ENCODE data around the gene TBC1D30. TPM values are rescaled to one million over a fixed set of nuclear protein-coding genes. Genes with fewer than 3 reads are reported as not detected.

Gene TBC1D30
- total RNA-seq, 1 experiment from 2014 or later: 0.30 TPM

DNA sequence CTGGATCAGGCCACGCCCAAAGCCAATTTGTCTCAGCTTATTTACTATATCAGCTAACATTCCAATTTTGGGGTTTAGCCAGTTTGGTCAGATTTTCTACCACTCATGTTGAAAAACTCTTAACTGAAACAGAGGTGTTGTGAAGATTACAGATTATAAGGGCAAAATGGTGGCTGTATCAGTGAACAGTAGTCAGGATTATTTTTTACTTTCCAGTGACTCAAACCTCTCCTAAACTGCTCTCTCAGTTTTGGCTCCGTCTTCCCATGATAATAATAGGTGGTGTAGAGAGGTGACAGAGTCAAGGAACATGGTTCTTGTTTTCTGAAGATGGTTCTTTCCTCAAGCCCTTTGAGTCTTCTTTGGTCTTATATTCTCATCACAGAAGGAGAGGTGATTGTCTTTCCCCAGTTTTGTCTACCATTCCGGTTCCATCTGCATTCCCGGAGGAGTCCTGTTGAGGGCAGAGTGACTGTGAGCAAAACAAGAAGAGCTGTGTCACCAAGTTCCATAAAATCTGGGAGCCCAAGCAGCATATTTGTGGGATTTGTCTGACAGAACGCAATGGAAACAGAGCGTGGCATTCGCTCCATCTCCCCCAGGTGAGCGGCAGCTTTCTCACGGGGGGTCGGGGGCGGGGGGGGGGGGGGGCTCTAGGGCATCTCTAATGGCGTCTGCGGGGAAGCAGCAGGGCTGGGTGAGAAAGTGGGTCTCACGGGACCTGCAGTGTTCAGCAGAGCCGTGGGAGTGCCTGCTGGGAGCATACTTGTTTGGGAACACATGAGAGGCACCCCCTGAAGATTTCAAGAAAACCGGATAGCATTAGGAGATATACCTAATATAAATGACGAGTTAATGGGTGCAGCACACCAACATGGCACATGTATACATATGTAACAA is 59.1 kb downstream of the TBC1D30 start:
- DNase-seq: no peak
- Histone ChIP-seq H3K27me3 (no peaks in the 10 kb centered on the region), H3K36me3 (no peaks in the 10 kb centered on the region), H3K4me3 (no peak overlapping the region), H3K9me3 (no peaks in the 10 kb centered on the region)

GRCh38 chr12:64884164-64884542 is 59.7 kb downstream of the TBC1D30 start:
- no peaks in the 10 kb centered on the region for H3K36me3 ChIP-seq
- no peak for DNase-seq
- no peaks in the 10 kb centered on the region for H3K27me3 ChIP-seq
- no peaks in the 10 kb centered on the region for H3K9me3 ChIP-seq
- H3K4me3 ChIP-seq: no peak overlapping the region

DNA sequence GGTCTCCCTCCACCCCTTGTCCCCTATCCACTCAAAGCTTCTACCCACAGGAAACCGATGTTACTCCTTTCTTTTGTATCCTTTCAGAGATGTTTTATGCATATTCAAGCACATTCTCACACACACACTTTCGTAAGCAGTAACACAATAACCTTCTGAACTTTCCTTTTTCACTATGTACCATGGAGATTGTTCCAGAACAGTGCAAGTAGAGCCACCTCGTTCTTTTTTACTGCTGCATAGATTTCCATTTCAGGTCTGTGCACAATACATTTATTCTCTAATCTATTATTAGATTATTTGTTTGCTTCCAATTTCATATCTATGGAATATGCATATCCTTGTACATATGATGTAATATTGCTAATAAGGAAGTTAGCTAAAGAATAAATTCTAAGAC is 60.3 kb downstream of the TBC1D30 start:
- Histone ChIP-seq H3K36me3 (no peaks in the 10 kb centered on the region), H3K9me3 (no peaks in the 10 kb centered on the region), H3K27me3 (no peaks in the 10 kb centered on the region), H3K4me3 (no peak overlapping the region)
- DNase-seq: no peak

GRCh38 chr12:64889434-64890216 is 65.2 kb downstream of the TBC1D30 start:
- no peak for DNase-seq
- H3K4me3 ChIP-seq: no peak overlapping the region
- no peaks in the 10 kb centered on the region for H3K27me3 ChIP-seq
- H3K9me3 ChIP-seq: no peaks in the 10 kb centered on the region
- no peaks in the 10 kb centered on the region for H3K36me3 ChIP-seq

GRCh38 chr12:64890873-64891468 is 66.5 kb downstream of the TBC1D30 start:
- no peaks in the 10 kb centered on the region for H3K9me3 ChIP-seq
- no peak overlapping the region for H3K4me3 ChIP-seq
- DNase-seq: no peak
- H3K27me3 ChIP-seq: no peaks in the 10 kb centered on the region
- H3K36me3 ChIP-seq: no peaks in the 10 kb centered on the region

- H3K9me3 ChIP-seq: no peaks in the 10 kb centered on the region
- no peaks in the 10 kb centered on the region for H3K36me3 ChIP-seq
- DNase-seq: no peak
- no peak overlapping the region for H3K4me3 ChIP-seq
- no peaks in the 10 kb centered on the region for H3K27me3 ChIP-seq
These were observed 67.2 kb downstream of the TBC1D30 start for GRCh38 chr12:64891629-64892028.

GRCh38 chr12:64892561-64892960 is 68.1 kb downstream of the TBC1D30 start:
- no peaks in the 10 kb centered on the region for H3K9me3 ChIP-seq
- no peak for DNase-seq
- no peaks in the 10 kb centered on the region for H3K27me3 ChIP-seq
- H3K4me3 ChIP-seq: no peak overlapping the region
- H3K36me3 ChIP-seq: no peaks in the 10 kb centered on the region

- Histone ChIP-seq H3K36me3 (no peaks in the 10 kb centered on the region), H3K4me3 (no peak overlapping the region), H3K9me3 (peaks cover 5% of the 10 kb centered on the region; the same call in 1 of the 2 replicates), H3K27me3 (no peaks in the 10 kb centered on the region)
- no peak for DNase-seq
These were observed 69.5 kb downstream of the TBC1D30 start for GRCh38 chr12:64893961-64894360.

DNA sequence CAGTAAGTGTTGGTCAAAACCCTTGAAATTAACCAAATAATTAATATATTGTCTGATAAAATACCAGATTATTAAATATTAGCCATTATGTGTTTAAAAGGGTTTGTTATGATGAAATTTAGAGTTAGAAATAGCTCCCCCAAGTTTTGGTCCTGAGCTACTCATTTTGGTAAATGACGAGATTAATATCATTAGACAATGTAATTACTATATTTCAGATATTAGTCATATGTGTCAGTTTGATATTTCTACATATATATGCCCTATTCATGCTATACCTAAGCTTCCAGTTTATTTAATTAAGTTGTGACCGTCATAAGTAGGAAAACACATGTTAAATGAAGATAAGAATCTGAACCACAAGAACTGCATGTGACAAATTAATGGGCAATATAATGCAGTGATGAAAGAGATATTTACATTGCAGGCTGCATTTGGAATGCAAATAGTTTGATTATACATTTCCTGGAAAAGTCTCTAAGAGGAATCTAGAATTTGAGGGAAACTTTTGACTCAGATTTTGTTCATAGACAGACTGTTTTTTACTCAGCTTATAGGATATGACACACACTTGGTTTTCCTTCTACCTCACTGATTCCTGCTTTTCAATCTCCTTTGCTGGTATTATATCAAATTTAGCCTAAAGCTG is 70.5 kb downstream of the TBC1D30 start:
- DNase-seq: no peak
- no peak overlapping the region for H3K4me3 ChIP-seq

GRCh38 chr12:64895526-64895925 is 71.1 kb downstream of the TBC1D30 start:
- Histone ChIP-seq H3K4me3 (no peak overlapping the region), H3K9me3 (peaks cover 5% of the 10 kb centered on the region; the same call in 1 of the 2 replicates), H3K36me3 (no peaks in the 10 kb centered on the region), H3K27me3 (no peaks in the 10 kb centered on the region)
- peak; percentile 60 for DNase-seq

More for the DNA sequence above, 70.5 kb downstream of the TBC1D30 start:
- H3K9me3 ChIP-seq: peaks cover 5% of the 10 kb centered on the region; the same call in 1 of the 2 replicates
- no peaks in the 10 kb centered on the region for H3K27me3 ChIP-seq
- no peaks in the 10 kb centered on the region for H3K36me3 ChIP-seq

DNA sequence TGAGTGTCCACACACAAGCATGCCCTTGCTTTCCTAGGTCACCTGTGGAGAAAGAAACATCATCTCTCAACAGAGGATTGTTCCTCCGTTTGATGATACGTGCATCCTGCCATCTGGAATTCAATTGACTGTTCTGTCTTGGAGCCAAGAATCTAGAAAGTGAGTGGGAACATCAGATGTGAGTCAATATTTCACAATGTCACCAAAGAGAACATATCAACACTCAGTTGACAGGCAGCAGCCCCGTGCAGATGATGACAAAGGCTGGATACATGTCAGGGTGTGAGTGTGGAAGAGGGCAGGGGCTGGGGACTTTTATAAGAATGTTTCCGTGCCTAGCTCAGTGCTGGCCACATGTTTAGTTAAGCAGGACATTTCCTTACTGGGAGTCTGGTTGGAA is 76.1 kb downstream of the TBC1D30 start:
- Histone ChIP-seq H3K4me3 (no peak overlapping the region), H3K27me3 (no peaks in the 10 kb centered on the region), H3K36me3 (no peaks in the 10 kb centered on the region), H3K9me3 (peaks cover 5% of the 10 kb centered on the region; the same call in 1 of the 2 replicates)
- DNase-seq: peak; percentile 34

DNA sequence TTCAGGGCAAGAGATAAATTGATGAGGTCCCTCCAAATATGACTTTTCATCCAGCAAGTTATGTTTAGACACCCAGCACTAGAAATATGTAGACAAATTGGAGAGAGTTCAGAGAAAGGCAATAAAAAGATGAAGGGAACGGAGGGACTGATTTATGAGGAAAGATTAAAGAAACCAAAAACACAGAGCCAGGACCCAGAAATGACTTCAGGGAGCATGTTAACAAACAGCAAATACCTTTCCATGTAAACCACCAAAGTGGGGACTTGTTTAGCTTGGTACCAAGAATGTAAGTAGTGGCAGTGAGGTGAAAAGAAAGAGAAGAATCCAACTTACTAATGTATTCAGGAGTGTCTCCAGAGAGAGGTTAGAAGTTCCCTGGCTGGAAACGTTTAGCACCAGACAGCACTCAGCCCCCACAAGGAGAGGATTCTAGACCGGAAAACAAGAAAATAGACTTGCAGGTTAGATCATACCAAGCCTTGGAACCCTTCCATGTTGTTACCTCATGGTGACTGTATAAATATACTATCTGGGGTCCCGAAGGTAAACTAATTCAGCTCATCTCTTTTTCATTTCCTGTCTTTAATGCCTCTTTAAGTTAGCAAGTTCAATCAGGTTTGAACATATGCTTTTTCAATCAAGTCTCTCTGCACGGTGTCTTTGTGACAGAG is 79.2 kb downstream of the TBC1D30 start:
- Histone ChIP-seq H3K27me3 (no peaks in the 10 kb centered on the region), H3K36me3 (no peaks in the 10 kb centered on the region), H3K4me3 (no peak overlapping the region), H3K9me3 (no peaks in the 10 kb centered on the region)
- no peak for DNase-seq

DNA sequence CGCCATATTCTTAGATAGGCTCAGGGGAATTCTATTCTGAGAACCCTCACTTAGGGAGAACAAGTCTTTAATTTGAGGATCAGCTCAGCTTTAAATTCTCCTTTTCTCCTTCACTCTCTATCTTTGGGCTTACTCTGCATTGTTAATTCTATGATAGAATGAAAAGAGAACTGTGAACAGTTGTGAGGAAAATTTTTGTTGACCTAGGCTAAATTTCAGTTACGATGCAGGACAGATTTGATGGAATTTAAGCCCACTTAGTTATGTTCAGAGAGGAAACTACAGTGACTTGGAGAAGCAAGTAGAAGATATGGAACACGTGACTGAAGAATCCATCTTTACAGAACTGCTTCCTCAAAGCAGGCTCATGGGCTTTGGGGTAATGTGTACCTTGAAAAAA is 82.7 kb downstream of the TBC1D30 start:
- DNase-seq: no peak
- H3K36me3 ChIP-seq: no peaks in the 10 kb centered on the region
- H3K4me3 ChIP-seq: no peak overlapping the region
- H3K27me3 ChIP-seq: no peaks in the 10 kb centered on the region
- H3K9me3 ChIP-seq: no peaks in the 10 kb centered on the region

DNA sequence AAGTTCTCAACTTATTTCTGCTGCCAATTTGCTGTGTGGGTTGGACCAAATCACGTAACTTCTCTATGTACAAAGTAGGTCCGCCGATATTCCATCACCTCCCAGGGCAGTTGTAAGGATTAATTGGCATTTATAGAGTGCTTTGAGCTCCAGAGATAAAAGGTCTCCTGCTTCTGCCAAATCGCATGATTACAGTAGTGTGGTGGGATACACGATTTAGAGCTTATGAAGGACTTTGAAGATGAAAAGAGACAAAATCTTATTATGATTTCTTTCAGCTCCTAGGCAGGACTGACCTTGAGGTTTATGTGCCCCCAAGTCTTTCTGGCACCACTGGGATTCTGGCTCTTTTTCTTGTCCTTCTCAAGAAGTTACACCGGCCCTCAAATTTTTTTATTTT is 84.7 kb downstream of the TBC1D30 start:
- Histone ChIP-seq H3K9me3 (no peaks in the 10 kb centered on the region), H3K36me3 (no peaks in the 10 kb centered on the region), H3K4me3 (no peak overlapping the region), H3K27me3 (no peaks in the 10 kb centered on the region)
- no peak for DNase-seq

- DNase-seq: no peak
- Histone ChIP-seq H3K9me3 (no peaks in the 10 kb centered on the region), H3K36me3 (no peaks in the 10 kb centered on the region), H3K27me3 (no peaks in the 10 kb centered on the region), H3K4me3 (no peak overlapping the region)
These were observed 86.6 kb downstream of the TBC1D30 start for GRCh38 chr12:64911081-64911480.

DNA sequence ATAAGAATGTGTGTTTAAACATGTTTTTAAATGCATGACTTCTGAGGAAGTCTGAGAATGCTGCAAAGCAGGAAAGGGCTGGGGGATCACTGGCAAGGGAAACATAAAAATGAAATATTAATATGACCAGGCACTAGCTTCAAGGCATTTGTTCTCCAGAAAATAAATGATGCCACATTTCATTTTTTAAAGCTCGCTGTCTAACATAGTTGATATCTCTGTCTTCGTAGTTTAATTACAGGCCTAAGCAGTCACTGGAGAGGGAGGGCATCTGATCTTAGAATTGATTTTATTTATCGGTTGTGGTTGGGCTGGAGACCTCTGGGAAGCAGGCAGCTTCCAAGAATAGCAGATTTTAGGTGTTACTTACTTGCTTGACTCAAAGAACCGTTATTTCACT is 87.5 kb downstream of the TBC1D30 start:
- no peaks in the 10 kb centered on the region for H3K9me3 ChIP-seq
- no peaks in the 10 kb centered on the region for H3K27me3 ChIP-seq
- no peak overlapping the region for H3K4me3 ChIP-seq
- no peaks in the 10 kb centered on the region for H3K36me3 ChIP-seq
- no peak for DNase-seq
